ENCODE results near the gene SLC22A1. TPM values are rescaled to one million over a fixed set of nuclear protein-coding genes. Genes with fewer than 3 reads are reported as not detected.

The SLC22A1 gene
- total and polyA plus RNA-seq, 2 of the 8 experiments (the other 6 are each of a cell fraction or from before 2014, with no cell fraction given), result 0.12 to 0.45 TPM

DNA sequence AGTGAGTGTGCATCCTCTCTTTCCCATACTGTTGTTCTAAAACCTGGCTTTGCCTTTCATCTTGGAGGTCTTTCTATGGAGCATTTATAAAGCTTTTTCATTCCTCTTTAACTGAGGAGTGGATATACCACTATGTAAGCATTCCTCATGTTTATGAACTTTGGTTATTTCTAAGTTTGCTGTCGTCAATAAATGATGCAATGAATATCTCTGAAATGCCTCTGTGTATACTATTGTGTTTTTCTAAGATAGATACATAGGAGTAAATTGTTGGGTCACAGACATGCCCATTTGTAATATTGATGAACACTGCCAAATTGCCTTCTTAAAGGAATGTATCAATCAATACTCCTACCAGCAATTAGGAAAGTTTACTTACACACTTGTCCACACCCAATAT, 83.1 kb downstream of the SLC22A1 start (continued):
- TF ChIP-seq CHD7 (IDR thresholded peaks at IDR 0.05; ENCODE audit: insufficient replicate concordance, low read length), result no peak
- no peak for TF ChIP-seq CBX8 (IDR thresholded peaks at IDR 0.05; ENCODE audit: borderline replicate concordance, low read depth, low read length)
- no peak for TF ChIP-seq JUND (IDR thresholded peaks at IDR 0.05; ENCODE audit: low read length)
